Activated T-cell treated with anti-CD3 and anti-CD28 coated beads, Interleukin-2, amount 50 U/mL, for 4 hours (primary cell): ENCODE results near the gene PDE6A. TPM values are rescaled to one million over a fixed set of nuclear protein-coding genes. Genes with fewer than 3 reads are reported as not detected.
A peak's percentile ranks its signal among the peaks of the same experiment; 100 is the strongest.
"Not testable (repeated sequence)": the region's sequence is repeated elsewhere in the genome, so short reads cannot be mapped to it uniquely, and the experiment has no call there.

Source experiments
- ATAC-seq, 2 donors: fragments of 200-7000 bp; cut with Tn5 transposase; one replicate each; pipeline ENCODE4 v1.10.0; 2021
- DNase-seq: peaks from one replicate; pipeline ENCODE4 v3.0.0-alpha.2; 2020
- H3K27me3 Mint-ChIP-seq: one replicate; pipeline ENCODE4 v1.8.0; 2021; ENCODE audit warnings: low read depth, mixed read lengths
- H3K36me3 Mint-ChIP-seq: one replicate; pipeline ENCODE4 v1.8.0; 2022; ENCODE audit warnings: mixed read lengths; ENCODE audit not compliant: insufficient read depth
- H3K4me1 Mint-ChIP-seq: one replicate; pipeline ENCODE4 v1.8.0; 2021; ENCODE audit warnings: low read depth, mixed read lengths
- H3K4me3 Mint-ChIP-seq: one replicate; pipeline ENCODE4 v1.8.0; 2021; ENCODE audit warnings: mild to moderate bottlenecking, moderate library complexity, mixed read lengths
- H3K9me3 Mint-ChIP-seq: one replicate; pipeline ENCODE4 v1.8.0; 2021; ENCODE audit warnings: mixed read lengths
- total RNA-seq, 3 donors: library from RNA; stranded (reverse); gene quantifications; one replicate each; pipeline ENCODE4 v1.2.1, GENCODE V29; 2021

PDE6A gene
- total RNA-seq, 3 donors from 2014 or later: not detected

GRCh38 chr5:149859746-149860145 is 84.8 kb downstream of the PDE6A start:
- no peak for ATAC-seq
- H3K9me3 Mint-ChIP-seq: no peaks in the 10 kb centered on the region

GRCh38 chr5:149858481-149858880 is 86.1 kb downstream of the PDE6A start:
- H3K9me3 Mint-ChIP-seq, H3K4me3 Mint-ChIP-seq, ATAC-seq, H3K27me3 Mint-ChIP-seq, H3K36me3 Mint-ChIP-seq, DNase-seq: not testable (repeated sequence)
- peaks cover 15% of the 10 kb centered on the region for H3K4me1 Mint-ChIP-seq

More at GRCh38 chr5:149859746-149860145, 84.8 kb downstream of the PDE6A start:
- Mint-ChIP-seq H3K36me3 (no peaks in the 10 kb centered on the region), H3K4me1 (peaks cover 15% of the 10 kb centered on the region), H3K4me3 (no peak overlapping the region), H3K27me3 (no peaks in the 10 kb centered on the region)
- DNase-seq: no peak

GRCh38 chr5:149857499-149857898 is 87.1 kb downstream of the PDE6A start:
- Mint-ChIP-seq H3K36me3 (no peaks in the 10 kb centered on the region), H3K4me1 (peaks cover 15% of the 10 kb centered on the region), H3K9me3 (no peaks in the 10 kb centered on the region), H3K4me3 (no peak overlapping the region), H3K27me3 (no peaks in the 10 kb centered on the region)
- DNase-seq (no peak), ATAC-seq (no peak)

- ATAC-seq (no peak), DNase-seq (no peak)
- Mint-ChIP-seq H3K4me3 (no peak overlapping the region), H3K27me3 (no peaks in the 10 kb centered on the region), H3K4me1 (peaks cover under 1% of the 10 kb centered on the region), H3K36me3 (no peaks in the 10 kb centered on the region), H3K9me3 (no peaks in the 10 kb centered on the region)
These were observed 89.2 kb downstream of the PDE6A start for GRCh38 chr5:149855366-149855765.

- no peak overlapping the region for H3K4me3 Mint-ChIP-seq
- H3K4me1 Mint-ChIP-seq: no peaks in the 10 kb centered on the region
- DNase-seq (no peak), ATAC-seq (no peak)
- H3K36me3 Mint-ChIP-seq: no peaks in the 10 kb centered on the region
- no peaks in the 10 kb centered on the region for H3K9me3 Mint-ChIP-seq
- no peaks in the 10 kb centered on the region for H3K27me3 Mint-ChIP-seq
These were observed 89.7 kb downstream of the PDE6A start for GRCh38 chr5:149854866-149855265.

- no peak overlapping the region for H3K4me3 Mint-ChIP-seq
- H3K4me1 Mint-ChIP-seq: no peaks in the 10 kb centered on the region
- no peak for DNase-seq
- H3K36me3 Mint-ChIP-seq: peaks cover 6% of the 10 kb centered on the region
- no peaks in the 10 kb centered on the region for H3K9me3 Mint-ChIP-seq
- no peak for ATAC-seq
- no peaks in the 10 kb centered on the region for H3K27me3 Mint-ChIP-seq
These were observed 90.9 kb downstream of the PDE6A start for GRCh38 chr5:149853701-149854100.

- Mint-ChIP-seq H3K9me3 (no peaks in the 10 kb centered on the region), H3K4me3 (no peak overlapping the region), H3K4me1 (no peaks in the 10 kb centered on the region), H3K27me3 (no peaks in the 10 kb centered on the region), H3K36me3 (peaks cover 7% of the 10 kb centered on the region)
- ATAC-seq: no peak
- DNase-seq: no peak
These were observed 91.3 kb downstream of the PDE6A start for GRCh38 chr5:149853331-149853648.

GRCh38 chr5:149852641-149853330 is 91.8 kb downstream of the PDE6A start:
- Mint-ChIP-seq H3K27me3 (no peaks in the 10 kb centered on the region), H3K4me1 (no peaks in the 10 kb centered on the region), H3K9me3 (no peaks in the 10 kb centered on the region), H3K4me3 (no peak overlapping the region), H3K36me3 (peaks cover 9% of the 10 kb centered on the region)
- ATAC-seq (peak in 1 of 2 donors; percentile 29), DNase-seq (peak; percentile 15)

- H3K27me3 Mint-ChIP-seq: no peaks in the 10 kb centered on the region
- H3K36me3 Mint-ChIP-seq: peaks cover 17% of the 10 kb centered on the region
- no peak for DNase-seq
- ATAC-seq: no peak
- H3K9me3 Mint-ChIP-seq: no peaks in the 10 kb centered on the region
- H3K4me3 Mint-ChIP-seq: no peak overlapping the region
- H3K4me1 Mint-ChIP-seq: no peaks in the 10 kb centered on the region
These were observed 93.4 kb downstream of the PDE6A start for GRCh38 chr5:149851211-149851610.

GRCh38 chr5:149849966-149850910 is 94.4 kb downstream of the PDE6A start:
- Mint-ChIP-seq H3K27me3 (no peaks in the 10 kb centered on the region), H3K4me1 (no peaks in the 10 kb centered on the region), H3K36me3 (peaks cover 26% of the 10 kb centered on the region), H3K9me3 (no peaks in the 10 kb centered on the region), H3K4me3 (no peak overlapping the region)
- DNase-seq: no peak
- no peak for ATAC-seq

GRCh38 chr5:149849280-149849965 is 95.2 kb downstream of the PDE6A start:
- ATAC-seq (no peak), DNase-seq (no peak)
- Mint-ChIP-seq H3K4me3 (no peak overlapping the region), H3K4me1 (no peaks in the 10 kb centered on the region), H3K9me3 (no peaks in the 10 kb centered on the region), H3K36me3 (peaks cover 34% of the 10 kb centered on the region), H3K27me3 (no peaks in the 10 kb centered on the region)

- no peak overlapping the region for H3K4me3 Mint-ChIP-seq
- H3K9me3 Mint-ChIP-seq: no peaks in the 10 kb centered on the region
- ATAC-seq (no peak), DNase-seq (no peak)
- no peaks in the 10 kb centered on the region for H3K4me1 Mint-ChIP-seq
- H3K27me3 Mint-ChIP-seq: no peaks in the 10 kb centered on the region
- peaks cover 41% of the 10 kb centered on the region for H3K36me3 Mint-ChIP-seq
These were observed 97.0 kb downstream of the PDE6A start for GRCh38 chr5:149847611-149848010.

- Mint-ChIP-seq H3K4me1 (no peaks in the 10 kb centered on the region), H3K9me3 (no peaks in the 10 kb centered on the region), H3K4me3 (no peak overlapping the region), H3K36me3 (peaks cover 50% of the 10 kb centered on the region), H3K27me3 (no peaks in the 10 kb centered on the region)
- DNase-seq (no peak), ATAC-seq (no peak)
These were observed 98.6 kb downstream of the PDE6A start for GRCh38 chr5:149846021-149846420.

- H3K4me3 Mint-ChIP-seq: no peak overlapping the region
- H3K4me1 Mint-ChIP-seq: no peaks in the 10 kb centered on the region
- H3K27me3 Mint-ChIP-seq: no peaks in the 10 kb centered on the region
- H3K9me3 Mint-ChIP-seq: no peaks in the 10 kb centered on the region
- no peak for DNase-seq
- peaks cover 50% of the 10 kb centered on the region for H3K36me3 Mint-ChIP-seq
- ATAC-seq: no peak
These were observed 99.0 kb downstream of the PDE6A start for GRCh38 chr5:149845601-149846000.
